HepG2 (cell line): ENCODE measurements around the gene LTC4S.

Experiments
- CTCF ChIP-seq: sonication (generic); formaldehyde crosslinking; IDR thresholded peaks from 2 replicates; pipeline ENCODE4 v1.5.0; 2020; ENCODE audit warnings: mild to moderate bottlenecking, missing genetic modification reagents, moderate library complexity
- JUN ChIP-seq: sonication (generic); formaldehyde crosslinking; IDR thresholded peaks from 2 replicates; pipeline ENCODE4 v1.4.0; 2020; ENCODE audit warnings: mild to moderate bottlenecking, missing genetic modification reagents
- MIER2 ChIP-seq: IDR thresholded peaks from 2 replicates; pipeline ENCODE4 v1.6.1; 2016; ENCODE audit warnings: missing biosample characterization, missing genetic modification reagents

DNA sequence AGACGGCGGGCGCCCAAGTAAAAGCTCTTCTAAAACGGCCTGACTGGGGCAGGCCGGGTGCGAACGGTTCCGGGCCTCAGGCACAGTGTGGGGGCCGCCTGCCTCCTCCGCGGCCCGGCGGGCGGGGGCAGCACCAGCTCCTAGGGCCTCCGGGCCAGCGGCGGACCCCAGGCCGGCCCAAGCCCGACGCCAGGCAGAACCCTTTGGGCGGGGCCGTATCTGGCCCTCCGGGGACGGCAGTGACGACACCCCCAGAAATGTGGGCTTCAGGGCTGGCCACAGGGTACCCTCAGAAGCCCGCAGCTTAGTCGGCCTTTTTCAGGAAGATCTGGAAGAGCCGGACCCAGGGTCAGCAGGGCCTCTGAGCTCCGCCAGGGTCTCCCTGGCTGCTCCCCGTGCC, 4.0 kb downstream of the LTC4S start:
- TF ChIP-seq JUN (no peak), CTCF (CRISPR knock-in tag) (no peak), MIER2 (CRISPR knock-in tag) (no peak)
